Karpas-422 (cell line): ENCODE data around the gene MBL2. TPM values are rescaled to one million over a fixed set of nuclear protein-coding genes. Genes with fewer than 3 reads are reported as not detected.

Experiments used
- DNase-seq: peaks from one replicate; pipeline ENCODE4 v3.0.0-alpha.2; 2015
- H2AFZ ChIP-seq: fragments of 200-600 bp; sonication (generic); 2 replicates; pipeline ENCODE4 v1.6.1; 2014; ENCODE audit warnings: antibody characterized with exemption, low read length, mixed read lengths
- H3K27ac ChIP-seq: fragments of 200-600 bp; sonication (generic); 2 replicates; pipeline ENCODE4 v1.5.1; 2014; ENCODE audit warnings: mild to moderate bottlenecking, low read length, moderate library complexity
- H3K27me3 ChIP-seq: fragments of 200-600 bp; sonication (generic); 2 replicates; pipeline ENCODE4 v1.6.1; 2014; ENCODE audit warnings: low read length, mixed read lengths
- H3K36me3 ChIP-seq: fragments of 200-600 bp; sonication (generic); 2 replicates; pipeline ENCODE4 v1.6.1; 2014; ENCODE audit warnings: low read length, mixed read lengths; ENCODE audit not compliant: insufficient read depth
- H3K4me1 ChIP-seq: fragments of 200-600 bp; sonication (generic); 2 replicates; pipeline ENCODE4 v1.6.1; 2014; ENCODE audit warnings: mild to moderate bottlenecking, low read length, mixed read lengths
- H3K4me2 ChIP-seq: fragments of 200-600 bp; sonication (generic); 2 replicates; pipeline ENCODE4 v1.6.1; 2014; ENCODE audit warnings: low read length, low read depth, mild to moderate bottlenecking; ENCODE audit not compliant: poor library complexity, severe bottlenecking
- H3K4me3 ChIP-seq: fragments of 200-600 bp; sonication (generic); 2 replicates; pipeline ENCODE4 v1.5.1; 2014; ENCODE audit warnings: mild to moderate bottlenecking, antibody characterized with exemption, low read length, mixed read lengths
- H3K79me2 ChIP-seq: fragments of 200-600 bp; sonication (generic); 2 replicates; pipeline ENCODE4 v1.6.1; 2014; ENCODE audit warnings: mild to moderate bottlenecking, low read length, mixed read lengths
- H3K9ac ChIP-seq: fragments of 200-600 bp; sonication (generic); 2 replicates; pipeline ENCODE4 v1.6.0; 2014; ENCODE audit warnings: low read length
- H3K9me2 ChIP-seq: fragments of 200-600 bp; sonication (generic), shearing (Covaris generic); replicated peaks from 2 replicates; pipeline ENCODE4 v1.6.0; 2014; ENCODE audit warnings: mild to moderate bottlenecking, low read length, moderate library complexity; ENCODE audit not compliant: insufficient read depth
- H3K9me3 ChIP-seq: fragments of 300-700, 200-600 bp; sonication (generic); 2 replicates; pipeline ENCODE4 v1.6.1; 2014; ENCODE audit warnings: low read length, mixed read lengths
- H4K20me1 ChIP-seq: fragments of 200-600 bp; sonication (generic); 2 replicates; pipeline ENCODE4 v1.6.1; 2014; ENCODE audit warnings: mild to moderate bottlenecking, antibody characterized with exemption, low read length, low read depth; ENCODE audit not compliant: insufficient read depth
- total RNA-seq: library from RNA; depleted of rRNA; stranded (reverse); fragments of >200 nt; shearing (Covaris generic); gene quantifications from 2 replicates; pipeline ENCODE4 v1.2.3, GENCODE V29; 2014; ENCODE audit warnings: low replicate concordance

The MBL2 gene
- total RNA-seq, 1 experiment from 2014 or later = not detected

DNA sequence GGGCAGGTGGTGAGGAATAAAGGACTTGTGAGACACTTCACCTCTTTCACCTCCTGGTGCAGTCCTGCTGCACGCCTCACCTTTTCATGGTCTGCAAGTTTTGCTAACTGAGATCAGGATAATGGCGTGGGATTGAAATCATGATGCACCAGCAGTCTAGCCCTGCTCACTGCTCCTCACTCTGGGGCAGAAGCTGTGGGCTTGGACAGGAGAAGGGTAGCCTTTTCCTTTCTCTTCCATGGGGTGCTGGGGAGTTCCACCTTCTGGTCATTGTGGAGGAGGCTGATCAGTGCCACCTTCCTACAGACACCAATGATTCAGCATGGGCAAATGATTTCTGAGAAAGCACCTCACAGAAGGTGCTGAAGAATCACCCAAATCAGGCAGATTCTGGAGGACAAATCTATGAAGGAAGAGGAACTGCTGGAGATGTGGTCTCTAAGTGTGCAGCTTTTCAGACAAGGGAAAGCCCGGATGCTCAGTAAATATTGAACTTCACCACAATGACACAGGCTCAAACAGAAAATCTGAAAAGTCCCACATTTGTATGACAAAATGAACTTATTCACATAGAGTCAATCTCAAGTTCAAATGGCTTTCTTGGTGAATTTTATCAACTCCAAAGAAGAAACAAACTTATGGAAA lies 19.7 kb downstream of the MBL2 start:
- no peaks in the 10 kb centered on the region for H3K27me3 ChIP-seq
- no peaks in the 10 kb centered on the region for H3K79me2 ChIP-seq
- no peaks in the 10 kb centered on the region for H3K9me2 ChIP-seq
- no peak overlapping the region for H3K9ac ChIP-seq
- H3K9me3 ChIP-seq = peaks cover 2% of the 10 kb centered on the region; the same call in 1 of the 2 replicates
- no peak overlapping the region for H2AFZ ChIP-seq
- no peaks in the 10 kb centered on the region for H3K4me1 ChIP-seq
- H3K4me2 ChIP-seq = no peak overlapping the region
- DNase-seq = no peak
- no peaks in the 10 kb centered on the region for H3K36me3 ChIP-seq
- no peak overlapping the region for H3K4me3 ChIP-seq
- H3K27ac ChIP-seq = no peak overlapping the region
- no peaks in the 10 kb centered on the region for H4K20me1 ChIP-seq

DNA sequence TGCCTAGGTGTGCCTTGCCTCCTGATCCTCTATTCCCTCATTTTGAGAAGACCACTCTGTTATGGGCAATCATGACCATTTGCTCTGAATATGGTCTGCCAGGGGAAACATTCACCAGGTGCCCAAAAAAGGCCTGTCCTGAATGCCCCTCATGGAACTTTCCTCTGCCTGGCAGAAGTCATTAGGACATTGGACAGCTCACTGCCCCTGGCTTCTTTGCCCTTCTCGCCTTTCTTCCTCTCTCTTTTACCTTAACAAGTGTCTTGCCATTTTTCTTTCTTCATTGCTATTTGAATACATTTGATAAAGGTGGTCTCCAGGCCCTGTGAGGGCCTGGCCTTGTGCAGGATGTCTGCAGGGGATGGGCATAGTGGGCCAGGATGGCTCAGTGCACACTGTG lies 20.3 kb downstream of the MBL2 start:
- H4K20me1 ChIP-seq = no peaks in the 10 kb centered on the region
- H3K4me2 ChIP-seq = no peak overlapping the region
- H2AFZ ChIP-seq = no peak overlapping the region
- no peaks in the 10 kb centered on the region for H3K79me2 ChIP-seq
- H3K9me3 ChIP-seq = peaks cover 2% of the 10 kb centered on the region; the same call in 1 of the 2 replicates
- no peak for DNase-seq
- H3K9me2 ChIP-seq = no peaks in the 10 kb centered on the region
- H3K4me1 ChIP-seq = no peaks in the 10 kb centered on the region
- no peaks in the 10 kb centered on the region for H3K36me3 ChIP-seq
- H3K27me3 ChIP-seq = no peaks in the 10 kb centered on the region
- no peak overlapping the region for H3K27ac ChIP-seq
- no peak overlapping the region for H3K4me3 ChIP-seq
- H3K9ac ChIP-seq = no peak overlapping the region

- no peaks in the 10 kb centered on the region for H3K9me2 ChIP-seq
- H3K4me2 ChIP-seq = no peak overlapping the region
- H3K9me3 ChIP-seq = peaks cover 2% of the 10 kb centered on the region; the same call in 1 of the 2 replicates
- no peaks in the 10 kb centered on the region for H3K27me3 ChIP-seq
- H2AFZ ChIP-seq = no peak overlapping the region
- H3K79me2 ChIP-seq = no peaks in the 10 kb centered on the region
- no peak for DNase-seq
- H4K20me1 ChIP-seq = no peaks in the 10 kb centered on the region
- no peaks in the 10 kb centered on the region for H3K4me1 ChIP-seq
- H3K36me3 ChIP-seq = no peaks in the 10 kb centered on the region
- no peak overlapping the region for H3K9ac ChIP-seq
- no peak overlapping the region for H3K4me3 ChIP-seq
- no peak overlapping the region for H3K27ac ChIP-seq
Observed at GRCh38 chr10:52751337-52751736, 21.2 kb downstream of the MBL2 start.

DNA sequence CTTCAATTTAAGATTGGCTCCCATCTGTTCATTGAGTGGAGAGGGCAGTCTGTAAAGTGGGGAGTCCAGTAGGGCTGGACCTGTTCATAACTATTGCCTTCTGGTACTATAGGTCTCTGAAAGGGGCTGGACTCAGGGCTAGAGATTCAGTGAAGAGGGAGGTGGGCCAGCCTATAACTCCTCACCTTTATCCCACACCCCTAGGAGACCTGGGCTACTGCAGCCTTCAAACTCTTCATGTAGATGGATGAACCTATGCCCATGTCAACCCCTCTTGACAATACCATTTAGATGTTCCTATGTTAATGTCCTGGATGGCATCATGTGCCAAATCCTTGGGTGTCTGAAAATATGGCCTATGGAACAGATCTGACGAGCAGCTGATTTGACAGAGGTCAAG lies 22.0 kb downstream of the MBL2 start:
- Histone ChIP-seq H2AFZ (no peak overlapping the region), H3K27me3 (no peaks in the 10 kb centered on the region), H3K9me2 (no peaks in the 10 kb centered on the region), H3K9ac (no peak overlapping the region), H3K27ac (no peak overlapping the region), H3K4me2 (no peak overlapping the region), H3K4me3 (no peak overlapping the region), H4K20me1 (no peaks in the 10 kb centered on the region), H3K4me1 (no peaks in the 10 kb centered on the region), H3K79me2 (no peaks in the 10 kb centered on the region), H3K9me3 (peaks cover 2% of the 10 kb centered on the region; the same call in 1 of the 2 replicates), H3K36me3 (no peaks in the 10 kb centered on the region)
- no peak for DNase-seq

DNA sequence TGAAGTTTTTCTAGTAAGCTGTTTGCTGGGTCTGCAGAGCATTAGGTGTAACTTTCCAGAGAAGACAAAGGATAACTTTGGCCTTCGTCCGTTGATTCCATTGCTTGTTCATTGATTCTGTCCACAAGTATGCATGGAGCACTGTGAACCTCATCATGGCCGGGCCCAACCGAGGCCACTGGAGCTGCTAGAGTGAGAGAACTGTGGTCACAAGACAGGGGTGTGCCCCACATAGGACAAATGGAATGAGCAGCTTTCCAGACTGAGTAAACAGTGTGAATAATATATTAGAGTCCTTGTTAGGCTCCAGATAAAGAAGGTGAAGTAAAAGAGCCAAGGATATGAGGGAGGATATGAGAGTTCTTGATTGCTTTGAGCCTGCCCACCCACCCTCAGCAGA lies 24.9 kb downstream of the MBL2 start:
- Histone ChIP-seq H2AFZ (no peak overlapping the region), H3K4me1 (no peaks in the 10 kb centered on the region), H3K4me3 (no peak overlapping the region), H3K27me3 (no peaks in the 10 kb centered on the region), H3K9me2 (no peaks in the 10 kb centered on the region), H3K4me2 (no peak overlapping the region), H3K9me3 (0 out of 2 replicates have a peak, but pooled peaks cover 2% of the 10 kb centered on the region), H3K79me2 (no peaks in the 10 kb centered on the region), H3K27ac (no peak overlapping the region), H4K20me1 (no peaks in the 10 kb centered on the region), H3K36me3 (no peaks in the 10 kb centered on the region), H3K9ac (no peak overlapping the region)
- DNase-seq = no peak

DNA sequence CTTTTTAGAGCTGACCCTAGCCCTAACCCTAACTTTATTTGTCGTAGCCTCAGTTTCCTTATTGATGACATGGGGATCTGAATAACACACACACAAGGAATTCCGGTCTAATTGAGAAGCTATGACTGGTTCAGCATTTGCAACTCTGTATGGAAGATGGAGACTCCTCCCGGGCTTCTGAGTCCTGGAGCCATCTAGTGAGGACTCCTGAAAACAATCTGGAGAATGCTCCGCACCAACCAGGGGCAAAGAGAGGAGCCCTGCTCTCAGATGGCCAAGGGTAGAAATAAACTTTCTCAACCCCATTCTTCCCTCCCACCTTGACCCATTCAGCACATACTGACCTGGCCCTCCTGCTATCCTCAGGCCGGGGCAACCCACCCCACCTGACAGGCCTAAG lies 26.4 kb downstream of the MBL2 start:
- Histone ChIP-seq H3K9me3 (0 out of 2 replicates have a peak, but pooled peaks cover 2% of the 10 kb centered on the region), H3K4me1 (no peaks in the 10 kb centered on the region), H3K27me3 (no peaks in the 10 kb centered on the region), H4K20me1 (no peaks in the 10 kb centered on the region), H3K4me3 (no peak overlapping the region), H3K4me2 (no peak overlapping the region), H2AFZ (no peak overlapping the region), H3K9me2 (no peaks in the 10 kb centered on the region), H3K79me2 (no peaks in the 10 kb centered on the region), H3K36me3 (no peaks in the 10 kb centered on the region), H3K9ac (no peak overlapping the region), H3K27ac (no peak overlapping the region)
- no peak for DNase-seq

DNA sequence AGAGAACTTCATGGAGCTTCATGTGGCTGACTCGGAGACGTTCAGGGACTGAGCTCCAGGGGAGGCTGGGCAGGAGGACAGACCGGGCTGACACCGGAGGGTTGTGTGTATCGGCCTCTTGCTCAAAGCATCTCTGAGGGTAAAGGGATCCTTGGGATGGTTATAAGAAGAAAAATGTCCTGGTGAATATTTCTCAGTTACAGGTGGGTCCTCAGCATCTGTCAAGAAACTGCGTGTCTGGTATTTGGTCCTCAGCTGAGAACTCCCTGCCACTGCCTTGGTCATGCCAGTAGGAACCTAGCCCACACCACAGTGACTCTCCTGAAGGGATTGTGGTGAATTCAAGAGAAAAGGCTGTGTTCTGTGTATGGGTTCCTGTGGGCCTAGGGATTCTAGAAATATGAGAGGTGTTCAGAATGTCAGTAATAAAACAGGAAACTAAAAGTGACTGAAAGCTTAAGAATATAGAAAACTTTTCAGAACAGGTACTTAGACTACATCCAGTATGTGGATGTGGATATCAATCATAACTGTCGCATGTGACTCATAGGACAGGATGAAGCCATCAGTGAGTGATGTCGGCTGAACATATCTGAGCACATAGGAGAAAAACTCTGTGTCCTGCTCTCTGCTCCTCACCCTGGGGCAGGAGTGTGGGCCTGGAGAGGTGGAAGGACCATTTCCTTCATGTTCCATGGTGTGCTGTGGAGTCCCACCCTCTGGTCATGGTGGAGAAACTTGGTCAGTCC lies 28.4 kb downstream of the MBL2 start:
- Histone ChIP-seq H3K36me3 (no peaks in the 10 kb centered on the region), H3K9me2 (no peaks in the 10 kb centered on the region), H4K20me1 (no peaks in the 10 kb centered on the region), H3K9me3 (no peaks in the 10 kb centered on the region), H3K79me2 (no peaks in the 10 kb centered on the region), H3K4me1 (no peaks in the 10 kb centered on the region), H3K27ac (no peak overlapping the region), H3K27me3 (no peaks in the 10 kb centered on the region), H3K4me2 (no peak overlapping the region), H3K9ac (no peak overlapping the region), H2AFZ (no peak overlapping the region), H3K4me3 (no peak overlapping the region)
- DNase-seq = no peak

- Histone ChIP-seq H3K9me3 (no peaks in the 10 kb centered on the region), H3K36me3 (no peaks in the 10 kb centered on the region), H3K27me3 (no peaks in the 10 kb centered on the region), H3K9me2 (no peaks in the 10 kb centered on the region), H3K27ac (no peak overlapping the region), H3K4me1 (no peaks in the 10 kb centered on the region), H3K4me3 (no peak overlapping the region), H3K9ac (no peak overlapping the region), H2AFZ (no peak overlapping the region), H4K20me1 (no peaks in the 10 kb centered on the region), H3K4me2 (no peak overlapping the region), H3K79me2 (no peaks in the 10 kb centered on the region)
- no peak for DNase-seq
Observed at GRCh38 chr10:52742731-52743130, 29.9 kb downstream of the MBL2 start.
